ENCODE measurements around the gene LCN12.

Gene LCN12

DNA sequence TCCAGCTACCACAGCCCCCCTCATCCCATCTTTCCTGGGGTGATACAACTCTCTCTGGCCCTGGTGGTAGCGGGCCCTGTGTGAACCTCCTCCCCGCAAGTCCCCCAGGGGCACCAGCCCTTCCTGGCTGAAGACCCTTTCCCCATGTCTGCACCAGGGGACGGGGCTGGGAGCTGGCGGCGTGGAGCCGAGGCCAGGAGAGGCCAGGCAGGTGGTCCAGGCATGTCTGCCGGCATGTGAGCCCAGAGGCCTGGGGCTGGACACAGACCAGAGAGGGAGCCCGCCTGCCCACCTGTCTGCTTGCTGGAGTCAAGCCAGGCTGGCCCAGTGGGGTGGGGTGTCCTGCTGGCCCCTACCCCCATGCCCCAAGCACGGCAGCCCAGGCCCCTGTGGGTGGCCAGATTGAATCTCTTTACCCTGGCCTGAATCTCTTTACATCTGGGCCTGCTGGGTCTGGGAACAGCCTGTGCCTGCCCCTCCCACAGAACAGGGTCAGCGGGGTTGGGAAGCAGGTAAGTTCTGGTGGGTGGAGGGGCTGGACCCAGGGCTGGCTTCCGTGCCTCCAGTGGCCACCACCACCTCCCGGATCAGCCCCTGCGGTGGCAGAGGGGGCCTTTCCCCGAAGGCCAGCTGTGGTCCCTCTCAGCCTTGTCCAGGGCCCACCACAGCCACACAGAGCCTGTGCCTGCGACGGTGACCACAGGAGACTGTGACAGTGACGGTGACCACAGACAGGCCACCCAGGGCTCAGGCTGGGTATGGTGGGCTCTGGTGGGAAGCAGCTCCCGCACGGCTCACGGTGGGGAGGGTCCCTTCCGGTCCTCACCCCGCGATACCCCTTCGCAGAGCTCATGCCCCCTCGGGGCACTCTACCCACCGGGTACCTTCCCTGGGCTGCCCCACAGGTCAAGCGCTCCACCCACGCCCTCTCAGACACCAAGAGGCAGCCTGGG, 7.1 kb downstream of the LCN12 start:
- DNase-seq, result no peak

DNA sequence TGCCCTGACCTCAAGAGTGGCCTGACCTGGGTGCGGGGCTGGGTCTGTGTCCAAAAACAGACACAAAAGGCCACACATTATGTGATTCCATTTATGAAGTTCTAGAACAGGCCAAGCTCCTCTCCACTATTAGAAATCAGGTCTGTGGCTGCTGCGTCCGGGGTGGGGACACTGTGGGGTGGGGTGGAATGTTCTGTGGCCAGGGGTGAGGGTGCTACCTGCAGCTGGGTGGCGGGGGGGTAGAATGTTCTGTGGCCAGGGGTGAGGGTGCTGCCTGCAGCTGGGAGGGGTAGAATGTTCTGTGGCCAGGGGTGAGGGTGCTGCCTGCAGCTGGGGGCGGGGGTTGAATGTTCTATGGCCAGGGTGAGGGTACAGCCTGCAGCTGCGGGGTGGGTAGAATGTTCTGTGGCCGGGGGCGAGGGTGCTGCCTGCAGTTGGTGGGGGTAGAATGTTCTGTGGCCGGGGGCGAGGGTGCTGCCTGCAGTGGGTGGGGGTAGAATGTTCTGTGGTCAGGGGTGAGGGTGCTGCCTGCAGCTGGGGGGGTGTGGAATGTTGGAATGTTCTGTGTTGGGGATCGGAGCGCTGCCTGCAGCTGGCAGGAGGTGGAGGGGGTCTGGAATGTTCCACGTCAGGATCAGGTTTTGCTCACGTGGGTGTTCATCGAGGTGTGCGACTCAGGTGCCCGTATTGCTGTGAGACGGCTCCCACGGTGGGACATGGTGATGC, 8.3 kb downstream of the LCN12 start:
- no peak for DNase-seq

DNA sequence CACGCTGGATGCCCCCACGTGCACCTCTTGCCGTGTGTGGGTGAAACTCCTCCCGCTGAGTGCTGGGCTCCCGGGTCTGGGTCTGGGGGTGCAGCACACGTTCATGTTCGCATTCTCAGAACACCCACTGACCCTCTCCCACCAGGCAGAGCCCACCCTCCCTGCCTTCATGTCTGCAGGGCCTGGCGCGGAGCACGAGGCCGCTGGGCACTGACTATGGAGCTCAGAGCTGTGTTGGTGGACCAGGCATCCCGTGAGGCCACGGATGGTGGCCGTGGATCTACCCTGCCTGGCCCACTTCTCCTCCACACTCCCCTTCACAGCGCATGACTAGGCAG, 8.8 kb downstream of the LCN12 start:
- DNase-seq, result no peak

DNA sequence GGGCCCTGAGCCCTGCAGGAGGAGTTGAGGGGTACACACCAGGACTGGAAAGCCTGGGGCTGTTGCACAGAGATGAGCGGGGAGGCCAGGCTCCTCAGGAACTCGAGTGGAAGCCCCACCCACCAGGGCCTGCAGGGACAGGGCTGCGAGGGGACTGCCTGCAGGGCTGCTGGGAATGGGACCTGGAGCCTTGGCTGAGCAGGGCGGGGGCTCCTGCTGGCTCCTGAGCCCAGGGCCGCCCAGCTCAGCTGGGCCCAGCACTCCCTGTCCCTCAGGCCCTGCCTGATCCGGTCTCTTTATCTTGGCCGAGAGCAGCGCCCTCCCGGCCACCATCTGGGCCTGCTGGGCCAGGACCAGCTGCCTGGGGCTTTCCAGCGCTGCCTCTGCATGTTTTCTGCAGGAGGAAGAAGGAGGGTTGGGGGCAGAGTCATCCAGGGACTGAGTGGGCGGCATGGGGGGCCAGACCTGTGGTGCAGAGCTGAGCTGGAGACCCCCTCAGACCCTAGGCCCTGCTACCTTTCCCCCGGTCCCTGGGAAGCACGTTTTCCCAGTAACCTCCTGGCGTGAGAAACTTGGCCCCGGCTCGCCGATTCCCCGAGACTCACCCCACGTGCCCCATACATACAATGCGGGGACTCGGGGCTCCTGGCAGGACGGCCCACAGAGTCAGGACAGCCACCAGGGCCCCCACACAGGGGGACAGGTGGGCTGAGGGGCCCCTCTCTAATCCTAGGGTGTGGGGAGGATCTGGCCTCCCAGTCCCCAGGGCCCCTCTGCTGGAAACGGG, 9.4 kb downstream of the LCN12 start:
- DNase-seq, result no peak

DNA sequence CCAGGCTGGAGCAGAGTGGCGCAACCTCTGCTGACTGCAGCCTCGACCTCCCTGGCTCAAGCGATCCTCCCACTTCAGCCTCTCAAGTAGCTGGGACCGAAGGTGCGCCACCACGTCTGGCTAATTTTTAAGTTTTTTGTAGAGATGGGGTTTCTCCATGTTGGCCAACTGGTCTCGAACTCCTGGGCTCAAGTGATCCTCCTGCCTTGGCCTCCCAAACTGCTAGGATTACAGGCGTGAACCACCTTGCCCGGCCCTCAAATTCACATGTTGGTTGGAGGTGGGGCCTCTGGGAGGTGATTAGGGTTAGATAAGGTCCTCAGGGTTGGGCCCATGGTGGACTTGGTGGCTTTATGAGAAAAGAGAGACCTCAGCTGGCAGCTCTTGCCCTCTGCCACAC, 10.1 kb downstream of the LCN12 start:
- no peak for DNase-seq

DNA sequence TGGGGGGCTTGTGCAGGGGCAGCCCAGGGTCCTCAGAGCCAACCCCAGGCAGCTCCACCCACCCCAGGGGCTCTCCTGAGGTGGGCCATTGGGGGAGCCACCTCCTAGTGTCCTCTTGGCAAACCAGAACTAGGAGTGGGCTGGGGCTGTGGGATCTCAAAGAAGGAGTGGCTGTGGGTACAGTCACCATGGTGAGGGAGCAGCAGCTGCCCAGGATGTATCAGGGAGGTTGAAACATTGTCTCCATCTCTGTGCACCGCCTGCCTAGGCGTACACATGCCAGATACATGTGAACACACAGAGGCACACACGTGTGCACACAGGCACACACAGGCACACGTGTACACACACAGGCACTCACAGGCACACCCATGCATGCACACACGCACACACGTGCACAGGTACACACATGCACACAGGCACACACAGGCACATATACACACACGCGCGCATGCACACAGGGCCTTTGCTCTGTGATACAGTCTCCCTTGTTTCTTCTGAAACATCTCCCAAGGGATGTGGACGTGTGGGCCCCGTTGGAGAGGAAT, 10.7 kb downstream of the LCN12 start:
- no peak for DNase-seq

DNA sequence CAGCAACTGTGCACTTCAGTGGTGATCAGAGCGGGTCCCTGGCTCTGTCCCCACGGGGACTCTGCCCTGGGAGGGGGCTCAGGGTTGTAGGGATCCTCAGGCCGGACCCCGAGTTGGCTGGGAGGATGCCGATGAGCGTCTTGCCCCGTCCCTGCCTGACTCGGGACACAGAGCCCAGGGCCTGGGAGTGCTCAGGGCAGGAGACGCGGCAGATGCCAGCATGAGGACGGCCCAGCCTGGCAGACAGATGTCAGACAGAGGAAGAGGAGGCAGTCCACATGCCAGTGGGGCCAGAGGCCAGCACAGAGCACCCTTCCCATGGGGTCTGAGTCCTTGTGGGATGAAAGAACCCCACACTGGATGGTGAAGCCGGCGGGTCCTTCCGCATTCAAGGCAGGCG, 11.3 kb downstream of the LCN12 start:
- no peak for DNase-seq

DNA sequence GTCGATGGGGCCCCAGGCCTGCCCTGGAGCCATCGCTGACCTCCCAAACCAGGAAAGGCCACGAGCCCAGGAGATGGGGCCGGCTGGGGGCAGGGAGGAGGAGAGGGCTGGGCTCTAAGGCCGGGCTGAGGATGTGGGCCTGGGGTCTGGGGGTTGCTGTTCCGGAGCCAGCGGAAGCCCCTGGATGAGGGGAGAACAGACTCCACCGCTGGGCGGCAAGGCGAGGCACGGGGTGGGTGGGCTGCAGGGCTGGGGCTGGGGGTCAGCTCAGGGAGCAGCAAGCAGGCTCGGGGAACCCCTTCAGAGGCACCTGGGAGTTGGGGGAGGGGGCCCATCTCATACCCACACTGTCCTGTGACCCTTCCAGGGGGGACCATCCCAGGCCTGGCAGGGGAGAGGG, 11.7 kb downstream of the LCN12 start:
- no peak for DNase-seq

DNA sequence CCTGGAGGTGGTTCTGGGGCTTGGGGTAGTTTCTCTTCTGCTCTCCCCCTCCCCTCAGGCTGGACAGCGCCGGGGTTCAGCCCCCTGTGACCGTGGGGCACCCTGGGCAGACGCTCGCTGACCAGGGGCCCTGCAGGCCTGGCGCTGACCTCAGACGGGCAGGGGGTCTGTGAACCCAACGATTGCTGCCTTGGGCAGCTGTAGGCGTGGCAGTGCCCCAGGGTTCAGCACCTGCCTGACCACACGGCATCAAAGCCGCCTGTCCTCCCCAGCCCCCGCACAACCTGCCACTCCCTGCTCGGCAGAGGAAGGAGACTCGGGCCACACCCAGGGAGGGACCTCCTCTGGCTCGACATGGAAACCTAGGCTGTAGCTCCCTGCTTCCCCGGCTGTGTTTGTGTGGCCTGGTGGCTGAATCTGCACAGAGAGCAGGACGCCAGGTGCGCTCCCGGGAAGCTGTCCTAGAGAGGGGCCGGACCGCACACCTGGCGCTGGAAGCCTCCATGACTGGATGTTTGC, 12.2 kb downstream of the LCN12 start:
- DNase-seq, result no peak

DNA sequence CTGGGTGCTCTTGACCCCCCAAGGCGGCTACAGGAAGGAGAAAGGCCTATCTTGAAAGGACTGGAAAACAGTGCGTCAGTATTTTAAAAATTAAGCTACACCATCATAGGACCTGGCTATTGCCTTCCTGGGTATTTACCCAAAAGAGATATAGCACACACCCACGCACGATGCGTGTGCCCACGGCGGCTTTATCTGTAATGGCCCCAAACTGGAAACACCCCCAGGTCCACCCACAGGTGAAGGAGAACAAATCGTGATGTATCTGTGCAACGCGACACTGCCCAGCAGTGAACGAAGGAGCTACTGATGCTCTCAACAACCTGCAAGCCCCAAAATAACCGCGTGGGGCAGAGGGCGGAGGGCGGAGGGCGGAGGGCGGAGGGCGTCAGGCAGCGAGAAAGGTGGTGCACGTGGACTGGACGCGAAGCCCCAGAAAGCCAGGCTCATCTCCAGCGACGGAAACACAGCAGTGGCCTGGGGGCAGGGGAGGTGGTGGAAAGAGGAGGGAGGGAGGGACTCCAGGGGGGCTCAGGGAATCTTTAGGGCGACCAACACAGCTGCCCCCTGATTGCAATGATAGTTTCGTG, 12.9 kb downstream of the LCN12 start:
- DNase-seq, result no peak

DNA sequence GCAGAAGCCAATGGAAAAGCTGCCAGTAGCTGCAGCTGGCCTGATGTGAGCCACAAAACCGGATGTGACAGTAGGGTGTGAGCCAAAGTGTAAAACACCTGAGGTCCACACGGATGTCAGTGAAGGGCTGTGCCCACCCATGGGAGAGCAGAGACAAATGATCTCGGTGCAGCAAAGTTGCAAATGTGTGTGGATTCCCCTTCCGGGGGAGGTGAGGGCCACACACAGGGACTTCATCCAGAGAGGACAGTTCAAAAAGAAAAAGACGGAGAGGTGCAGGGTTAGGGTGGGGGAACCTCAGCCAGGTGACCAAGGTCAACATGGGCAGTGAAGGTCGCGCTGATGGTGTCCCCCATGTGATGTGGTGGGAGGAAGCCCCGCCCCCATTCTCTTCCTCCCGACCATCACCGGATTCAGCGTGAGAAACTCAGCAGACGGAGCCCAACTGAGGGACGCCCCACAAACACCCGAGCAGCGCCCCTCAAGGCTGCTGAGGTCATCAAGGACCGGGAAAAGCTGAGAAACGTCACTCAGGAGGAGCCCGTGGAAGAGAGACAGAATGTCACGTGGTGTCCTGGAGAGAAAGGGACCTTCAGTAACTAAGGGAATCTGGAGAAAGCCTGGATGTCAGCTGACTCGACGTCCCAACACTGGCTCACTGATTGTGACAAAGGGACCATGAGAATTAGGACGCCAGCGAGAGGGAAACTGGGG, 13.9 kb downstream of the LCN12 start:
- peak; percentile 13 for DNase-seq

DNA sequence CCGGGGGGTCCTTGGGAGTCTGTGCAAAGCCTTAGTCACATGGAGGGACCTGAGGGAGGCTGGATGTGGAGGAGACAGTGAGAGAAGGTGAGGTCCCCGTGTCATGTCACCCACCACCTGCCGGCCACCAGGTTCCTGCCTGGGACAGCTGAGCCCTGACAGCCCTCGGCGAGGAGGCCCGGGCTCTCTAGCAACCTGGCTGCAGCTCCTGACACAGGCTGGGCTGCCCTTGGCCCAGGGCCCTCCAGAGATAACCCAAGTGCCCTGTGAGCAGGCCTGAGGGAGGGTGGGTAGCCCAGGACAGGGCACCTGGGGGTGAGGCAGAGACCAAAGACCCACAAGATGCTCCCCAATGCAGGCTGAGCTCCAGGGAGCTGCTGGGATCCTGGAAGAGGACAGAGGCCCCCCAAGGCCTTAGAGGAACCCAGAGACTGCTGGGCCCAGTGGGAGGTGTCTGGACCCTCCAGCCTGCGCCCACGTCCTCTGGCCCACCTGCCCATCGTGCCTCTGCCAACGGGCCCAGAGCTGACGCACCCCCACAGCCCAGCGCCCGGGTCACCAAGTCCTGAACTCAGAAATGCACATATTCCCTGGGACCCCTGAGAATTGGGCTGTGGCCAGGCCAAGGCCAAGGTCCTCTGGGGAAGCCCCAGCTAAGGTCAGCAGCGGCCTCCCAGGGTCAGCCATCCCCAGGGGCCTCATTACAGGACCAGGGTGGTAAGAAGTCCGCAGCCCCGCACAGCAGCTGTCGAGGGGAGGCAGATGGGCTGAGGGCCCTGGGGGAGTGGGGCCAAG, 16.5 kb downstream of the LCN12 start:
- DNase-seq, result no peak

DNA sequence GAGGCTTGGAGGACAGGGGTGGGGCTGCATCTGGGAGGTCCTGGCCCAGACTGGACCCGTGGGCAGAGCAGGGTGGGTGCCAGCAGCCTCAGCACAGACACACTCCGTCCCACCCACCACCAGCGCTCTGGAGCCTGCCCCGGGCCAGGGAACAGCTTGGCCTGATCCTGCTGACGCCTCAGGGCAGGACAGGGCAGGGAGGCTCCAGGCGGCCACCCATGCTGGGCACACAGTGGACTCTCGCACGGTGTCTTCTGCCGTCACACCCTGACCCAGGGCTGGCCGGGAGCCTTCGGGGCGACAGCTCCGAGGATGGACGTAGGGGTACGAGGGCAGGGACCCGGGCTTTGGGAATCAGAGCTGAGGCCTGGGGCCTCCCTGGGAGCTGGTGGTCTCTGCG, 17.1 kb downstream of the LCN12 start:
- DNase-seq, result no peak

DNA sequence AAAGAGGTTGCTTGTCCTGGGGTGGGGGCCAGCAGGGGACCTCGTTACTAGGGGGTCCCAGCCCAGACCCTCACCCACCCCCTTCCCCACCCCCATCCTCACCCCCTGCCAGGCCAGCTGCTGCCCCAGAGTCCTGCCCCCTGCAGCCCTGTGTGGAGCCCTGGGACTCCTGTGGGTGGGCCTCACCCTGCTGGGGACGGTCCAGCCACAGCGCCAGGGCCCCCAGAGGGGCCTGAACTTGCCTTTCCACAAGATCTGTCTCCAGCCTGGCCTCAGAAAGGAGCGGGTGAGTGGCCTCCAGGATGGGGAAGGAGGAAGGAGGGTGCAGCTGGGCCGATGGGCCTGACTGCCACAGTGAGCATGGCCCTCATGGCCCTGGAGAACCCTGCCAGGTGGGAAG, 17.7 kb downstream of the LCN12 start:
- DNase-seq, result no peak

DNA sequence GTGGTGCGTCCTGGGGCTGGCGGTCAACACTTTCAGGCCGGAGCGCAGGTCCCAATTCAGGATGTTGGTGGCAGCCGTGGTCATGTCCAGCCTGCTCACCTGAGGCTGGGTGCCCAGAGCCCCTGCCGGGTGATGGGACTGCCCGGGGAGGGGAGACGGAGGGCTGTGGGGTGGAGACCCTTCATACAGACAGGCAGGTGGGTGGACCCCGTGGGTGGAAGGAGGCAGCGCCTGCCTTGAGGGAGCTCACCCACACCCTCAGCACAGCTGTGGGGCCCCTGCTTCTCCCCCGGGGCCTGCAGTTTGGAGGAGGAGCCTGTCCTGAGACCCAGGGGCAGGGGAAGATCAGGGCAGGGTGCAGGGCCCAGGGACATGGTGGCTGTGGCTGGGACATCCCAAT, 18.3 kb downstream of the LCN12 start:
- DNase-seq, result no peak

DNA sequence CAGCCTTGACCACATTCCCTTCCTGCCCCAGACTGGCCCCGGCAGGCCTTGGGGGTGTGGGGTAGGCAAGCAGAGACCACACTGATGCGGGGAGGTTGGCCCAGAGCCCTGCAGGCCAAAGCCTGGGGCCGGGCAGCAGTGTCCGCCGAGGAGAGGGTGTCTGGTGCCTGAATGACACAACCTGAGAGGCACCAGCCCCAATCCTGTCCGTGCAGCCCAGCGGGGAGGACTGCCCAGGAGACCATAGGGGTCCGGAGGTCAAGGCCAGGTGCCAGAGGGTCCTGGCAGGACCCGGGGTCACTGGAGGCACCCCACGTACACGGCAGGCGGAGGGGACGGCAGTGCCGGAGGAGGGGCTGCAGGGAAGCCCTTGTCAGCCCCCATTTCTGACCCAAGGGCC, 19.7 kb downstream of the LCN12 start:
- DNase-seq, result no peak

DNA sequence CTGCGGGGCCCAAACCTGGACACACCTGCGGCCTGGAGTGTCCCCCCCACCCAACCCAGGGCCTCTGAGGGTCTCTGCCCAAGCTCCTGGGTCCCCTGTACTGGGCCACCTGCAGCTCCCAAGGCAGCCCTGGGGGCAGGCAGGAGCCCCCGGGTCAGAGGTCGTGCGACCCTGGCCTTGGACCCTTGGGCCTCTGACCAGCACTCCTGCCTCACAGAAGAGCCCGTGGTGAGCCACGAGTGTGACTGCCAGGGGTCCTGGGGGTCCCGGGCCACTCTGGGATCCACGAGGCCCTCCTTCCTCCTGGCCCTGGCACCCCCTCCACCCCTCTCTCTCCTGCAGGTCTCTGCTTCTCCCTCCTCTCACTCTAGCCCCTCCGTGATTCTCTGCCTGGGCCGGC, 20.3 kb downstream of the LCN12 start:
- no peak for DNase-seq

DNA sequence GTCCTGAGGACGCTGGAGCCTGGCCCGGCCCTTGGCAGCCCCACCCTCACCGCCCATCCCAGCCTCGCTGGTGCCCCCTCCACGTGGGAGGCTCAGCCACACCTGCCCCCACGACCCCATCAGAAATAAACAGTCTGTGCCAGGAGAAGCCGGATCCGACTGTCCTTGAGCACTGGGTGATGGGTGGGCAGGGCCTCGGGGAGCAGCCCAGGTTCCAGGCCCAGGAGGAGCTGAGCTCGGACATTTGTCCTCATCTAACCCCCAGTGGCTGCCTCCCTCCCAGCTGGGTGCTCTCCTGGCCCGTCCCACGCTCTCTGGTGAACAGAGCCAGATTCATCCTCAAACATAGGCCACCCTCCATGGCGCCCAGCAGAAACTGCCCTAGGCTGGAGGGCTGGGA, 20.7 kb downstream of the LCN12 start:
- no peak for DNase-seq

DNA sequence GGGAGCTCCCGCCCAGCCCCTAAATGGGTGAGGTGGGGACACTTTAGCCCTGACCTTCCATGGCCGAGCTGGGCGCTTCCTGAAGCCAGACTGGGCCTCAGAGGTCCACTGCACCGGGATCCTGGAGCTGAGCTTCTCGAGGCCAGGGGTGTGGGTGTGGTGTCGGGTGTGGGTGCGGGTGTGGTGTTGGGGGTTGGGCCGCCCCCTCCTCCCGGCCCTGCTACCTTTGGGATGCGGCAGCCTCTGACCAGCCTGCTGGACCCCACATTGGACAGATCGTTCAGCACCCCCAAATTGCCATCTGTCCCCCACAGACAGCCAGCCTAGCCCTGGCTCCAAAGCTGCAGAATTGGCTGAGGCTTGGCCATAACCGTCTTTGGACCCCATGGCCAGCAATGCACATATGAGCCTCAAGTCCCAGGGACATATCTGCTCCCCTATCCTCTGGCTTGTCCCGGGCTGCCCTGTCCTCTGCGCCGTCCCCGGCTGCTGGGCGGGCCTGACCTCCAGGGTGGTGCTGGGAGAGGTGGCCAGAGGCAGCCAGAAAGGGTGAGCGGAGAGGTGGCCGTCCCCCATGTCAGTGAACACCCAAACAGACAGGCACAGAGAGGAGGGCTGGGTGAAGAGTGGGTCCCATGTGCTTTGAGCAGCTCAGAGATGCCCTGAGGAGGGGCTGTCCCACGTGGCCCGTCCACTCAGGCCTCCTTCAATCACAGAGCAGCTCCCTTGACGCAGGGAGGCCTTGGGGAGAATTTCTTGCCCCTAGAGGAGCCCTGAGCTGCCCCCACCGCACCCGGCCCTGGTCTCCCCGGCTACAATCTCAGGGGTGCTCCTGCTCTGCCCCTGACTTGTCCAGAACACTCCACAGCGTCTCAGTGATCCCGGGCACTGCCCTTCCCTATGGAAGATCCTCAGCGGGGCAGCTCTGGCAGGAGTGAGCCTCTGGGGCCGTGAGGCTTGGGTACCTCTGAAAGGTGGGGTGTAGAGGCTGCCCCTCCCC, 21.8 kb downstream of the LCN12 start:
- no peak for DNase-seq

All from OCI-M1 (cell line).